Esophagus muscularis mucosa (tissue), 4 donors: ENCODE measurements around the gene FGD1.

ENCODE experiments used
- EP300 ChIP-seq: sonication (generic); formaldehyde crosslinking; IDR thresholded peaks from one replicate; pipeline ENCODE4 v1.6.1; 2017; ENCODE audit warnings: antibody characterized with exemption
- POLR2AphosphoS5 ChIP-seq, 2 donors: sonication (generic); formaldehyde crosslinking; IDR thresholded peaks; one replicate each; pipeline ENCODE4 v1.6.1; 2017; ENCODE audit warnings: antibody characterized with exemption in 2 of 2
- TF ChIP-seq, protein P1 (sequence below), 3 experiments: fragments of 200-600 bp in 2 of 3; fragments of 450-650 bp in 1 of 3; sonication (generic) in 2 of 3; IDR thresholded peaks; one replicate each; pipeline ENCODE4 v1.5.1; 2017 to 2019; ENCODE audit warnings: antibody characterized with exemption in 3 of 3, mild to moderate bottlenecking in 2 of 3, moderate library complexity in 1 of 3

DNA sequence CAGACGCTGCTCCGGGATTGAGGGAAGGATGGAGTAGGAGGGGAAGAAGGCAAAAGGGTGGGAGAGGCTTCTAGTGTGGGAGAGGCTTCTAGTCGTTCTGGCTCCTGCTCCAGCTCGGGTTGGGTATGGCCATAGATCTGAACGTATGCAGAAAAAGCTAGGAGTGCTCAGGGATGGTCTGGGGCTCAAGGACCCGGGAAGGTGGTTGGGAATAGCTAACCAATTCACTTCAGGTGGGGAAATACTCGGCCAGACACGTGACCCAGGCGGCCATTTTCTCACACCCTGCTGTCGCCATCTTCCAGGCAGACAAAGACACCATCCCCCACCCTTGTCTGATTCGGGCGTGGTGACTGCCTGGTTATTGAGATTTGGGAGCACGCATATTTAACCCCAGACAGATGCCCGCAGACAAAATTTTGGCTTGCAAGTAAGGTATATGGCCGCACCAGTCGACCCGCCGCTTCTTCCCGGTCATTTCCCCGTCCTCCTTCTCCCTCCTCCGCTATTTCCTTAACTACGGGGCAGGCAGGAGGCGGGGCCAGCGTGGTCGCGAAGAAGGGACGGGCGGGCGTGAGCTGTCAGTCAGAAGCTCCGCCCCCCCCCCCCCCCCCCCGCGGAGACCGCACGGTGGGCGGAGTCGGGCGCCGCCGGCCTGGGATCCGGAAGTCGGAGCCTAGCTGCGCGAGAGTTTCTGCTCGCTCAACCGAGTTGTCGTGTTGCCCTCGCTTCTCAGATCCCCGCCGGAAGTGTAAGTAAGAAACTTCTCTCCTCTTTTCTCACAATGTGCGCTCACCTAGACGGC lies 33.7 kb upstream of the FGD1 start, which contains the start of gene GNL3L:
- TF ChIP-seq EP300 (no peak), POLR2AphosphoS5 (IDR thresholded peaks at IDR 0.05) (peak; percentile 22 to 71)
- TF ChIP-seq, protein P1, sequence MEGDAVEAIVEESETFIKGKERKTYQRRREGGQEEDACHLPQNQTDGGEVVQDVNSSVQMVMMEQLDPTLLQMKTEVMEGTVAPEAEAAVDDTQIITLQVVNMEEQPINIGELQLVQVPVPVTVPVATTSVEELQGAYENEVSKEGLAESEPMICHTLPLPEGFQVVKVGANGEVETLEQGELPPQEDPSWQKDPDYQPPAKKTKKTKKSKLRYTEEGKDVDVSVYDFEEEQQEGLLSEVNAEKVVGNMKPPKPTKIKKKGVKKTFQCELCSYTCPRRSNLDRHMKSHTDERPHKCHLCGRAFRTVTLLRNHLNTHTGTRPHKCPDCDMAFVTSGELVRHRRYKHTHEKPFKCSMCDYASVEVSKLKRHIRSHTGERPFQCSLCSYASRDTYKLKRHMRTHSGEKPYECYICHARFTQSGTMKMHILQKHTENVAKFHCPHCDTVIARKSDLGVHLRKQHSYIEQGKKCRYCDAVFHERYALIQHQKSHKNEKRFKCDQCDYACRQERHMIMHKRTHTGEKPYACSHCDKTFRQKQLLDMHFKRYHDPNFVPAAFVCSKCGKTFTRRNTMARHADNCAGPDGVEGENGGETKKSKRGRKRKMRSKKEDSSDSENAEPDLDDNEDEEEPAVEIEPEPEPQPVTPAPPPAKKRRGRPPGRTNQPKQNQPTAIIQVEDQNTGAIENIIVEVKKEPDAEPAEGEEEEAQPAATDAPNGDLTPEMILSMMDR (IDR thresholded peaks at IDR 0.05), result no peak
